ENCODE measurements around the gene RFX7. TPM values are rescaled to one million over a fixed set of nuclear protein-coding genes. Genes with fewer than 3 reads are reported as not detected.

RFX7 gene
- total and polyA plus RNA-seq, 2 of the 4 experiments (the other 2 are of a cell fraction): 4.1 to 10.6 TPM

DNA sequence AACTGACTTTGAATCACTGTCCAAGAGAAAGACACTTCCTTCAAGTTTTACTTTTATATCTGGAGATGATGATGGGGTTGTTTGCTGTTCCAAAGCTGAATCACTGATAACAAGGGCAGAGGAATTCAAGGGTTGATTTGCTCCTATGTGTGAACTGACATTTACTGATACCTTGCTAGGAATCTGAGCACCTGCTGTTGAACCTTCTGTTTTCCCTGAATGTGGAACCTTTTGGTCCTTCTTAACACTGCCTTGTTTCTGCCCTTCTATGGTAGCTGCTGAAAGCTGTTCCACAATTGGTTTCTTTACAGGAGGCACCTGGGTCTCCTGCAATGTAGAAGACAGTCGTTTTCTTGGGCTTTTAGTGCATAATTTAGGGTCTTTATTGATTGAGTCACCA, 148.3 kb downstream of the RFX7 start:
- dilution Hi-C loops (cut with HindIII; ENCODE audit: low sequenced_read_pairs, unreplicated experiment): no loop called here
- no peak overlapping the region for H4K8ac ChIP-seq (ENCODE audit: low read depth in 2 of 2, low read length in 2 of 2)
- CTCF ChIA-PET: no interaction called here

More for the DNA sequence above, 148.3 kb downstream of the RFX7 start:
- intact Hi-C loops (cut with micrococcal nuclease): loop anchor here (5.0 kb wide), 1 partner anchor 147 kb away; the partner anchor contains the start of gene RFX7
- H3K9me1 ChIP-seq (ENCODE audit: insufficient read depth, low read length): peaks cover 11% of the 10 kb centered on the region; the same call in 1 of the 2 replicates
- peaks cover 35% of the 10 kb centered on the region for H3K36me3 ChIP-seq (ENCODE audit: control insufficient read depth, insufficient read depth, low read length)
- H3K23ac ChIP-seq (ENCODE audit: low read depth, low read length): no peak overlapping the region
- H3K27me3 ChIP-seq (ENCODE audit: control insufficient read depth, insufficient read depth, low read length): no peaks in the 10 kb centered on the region
- peaks cover 6 to 8% of the 10 kb centered on the region in 2 experiments; a peak in 2 of 4 replicates for H3K79me1 ChIP-seq (ENCODE audit: low read depth in 1 of 2, low read length in 2 of 2)
- ATAC-seq (ENCODE audit: low read depth) (no peak), DNase-seq (no peak)
- no peak overlapping the region for H2BK5ac ChIP-seq (ENCODE audit: low read depth, low read length, poor library complexity, severe bottlenecking)
- H3K4me1 ChIP-seq (ENCODE audit: control insufficient read depth, insufficient read depth, low read length): no peaks in the 10 kb centered on the region
- BruUV-seq (replicated peaks): TSS peak; percentile 20
- H3K14ac ChIP-seq (replicated peaks; ENCODE audit: low read depth, low read length): no peak overlapping the region
- H3K9ac ChIP-seq (ENCODE audit: low read depth, low read length): no peak overlapping the region
- WGBS, 2 experiments (ENCODE audit: extremely low coverage in 2 of 2, insufficient read length in 1 of 2): no CpG with 5 or more reads among the region's 1 CpG
- no peak overlapping the region for H2BK120ac ChIP-seq (ENCODE audit: low read depth, low read length)
- no peak overlapping the region for H2BK20ac ChIP-seq (ENCODE audit: low read depth, low read length)
- in situ Hi-C loops (cut with MboI; ENCODE audit: low sequenced_read_pairs): no loop called here
- no peak overlapping the region for H3K18ac ChIP-seq (ENCODE audit: low read depth, low read length)
- H4K20me1 ChIP-seq (ENCODE audit: insufficient read depth, low read length): no peaks in the 10 kb centered on the region; the same call in 1 of the 2 replicates
- TF ChIP-seq SMC3 (IDR thresholded peaks at IDR 0.05; ENCODE audit: low read depth, low read length) (no peak), POLR2A (IDR thresholded peaks at IDR 0.05; ENCODE audit: low read depth, low read length) (no peak), MAZ (IDR thresholded peaks at IDR 0.05; ENCODE audit: borderline replicate concordance, low read depth, low read length) (no peak), FOS (IDR thresholded peaks at IDR 0.05; ENCODE audit: low read depth, low read length) (no peak), RCOR1 (IDR thresholded peaks at IDR 0.05; ENCODE audit: insufficient replicate concordance, low read length) (no peak), CHD1 (IDR thresholded peaks at IDR 0.05; ENCODE audit: low read depth, low read length) (no peak), MAFK (IDR thresholded peaks at IDR 0.05; ENCODE audit: low read depth, low read length) (no peak), RAD21 (IDR thresholded peaks at IDR 0.05; ENCODE audit: low read length) (no peak), NFE2L2 (IDR thresholded peaks at IDR 0.05; ENCODE audit: low read depth, low read length) (no peak), MXI1 (IDR thresholded peaks at IDR 0.05; ENCODE audit: borderline replicate concordance, low read depth, low read length) (no peak), RFX5 (IDR thresholded peaks at IDR 0.05; ENCODE audit: low read depth, low read length) (no peak), CEBPB (IDR thresholded peaks at IDR 0.05; ENCODE audit: low read depth, low read length) (no peak), BHLHE40 (IDR thresholded peaks at IDR 0.05; ENCODE audit: low read depth, low read length) (no peak)
- TF ChIP-seq, protein P1, sequence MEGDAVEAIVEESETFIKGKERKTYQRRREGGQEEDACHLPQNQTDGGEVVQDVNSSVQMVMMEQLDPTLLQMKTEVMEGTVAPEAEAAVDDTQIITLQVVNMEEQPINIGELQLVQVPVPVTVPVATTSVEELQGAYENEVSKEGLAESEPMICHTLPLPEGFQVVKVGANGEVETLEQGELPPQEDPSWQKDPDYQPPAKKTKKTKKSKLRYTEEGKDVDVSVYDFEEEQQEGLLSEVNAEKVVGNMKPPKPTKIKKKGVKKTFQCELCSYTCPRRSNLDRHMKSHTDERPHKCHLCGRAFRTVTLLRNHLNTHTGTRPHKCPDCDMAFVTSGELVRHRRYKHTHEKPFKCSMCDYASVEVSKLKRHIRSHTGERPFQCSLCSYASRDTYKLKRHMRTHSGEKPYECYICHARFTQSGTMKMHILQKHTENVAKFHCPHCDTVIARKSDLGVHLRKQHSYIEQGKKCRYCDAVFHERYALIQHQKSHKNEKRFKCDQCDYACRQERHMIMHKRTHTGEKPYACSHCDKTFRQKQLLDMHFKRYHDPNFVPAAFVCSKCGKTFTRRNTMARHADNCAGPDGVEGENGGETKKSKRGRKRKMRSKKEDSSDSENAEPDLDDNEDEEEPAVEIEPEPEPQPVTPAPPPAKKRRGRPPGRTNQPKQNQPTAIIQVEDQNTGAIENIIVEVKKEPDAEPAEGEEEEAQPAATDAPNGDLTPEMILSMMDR (conservative IDR thresholded peaks at IDR 0.05; ENCODE audit: low read depth, low read length): no peak
- TF ChIP-seq, protein P2, sequence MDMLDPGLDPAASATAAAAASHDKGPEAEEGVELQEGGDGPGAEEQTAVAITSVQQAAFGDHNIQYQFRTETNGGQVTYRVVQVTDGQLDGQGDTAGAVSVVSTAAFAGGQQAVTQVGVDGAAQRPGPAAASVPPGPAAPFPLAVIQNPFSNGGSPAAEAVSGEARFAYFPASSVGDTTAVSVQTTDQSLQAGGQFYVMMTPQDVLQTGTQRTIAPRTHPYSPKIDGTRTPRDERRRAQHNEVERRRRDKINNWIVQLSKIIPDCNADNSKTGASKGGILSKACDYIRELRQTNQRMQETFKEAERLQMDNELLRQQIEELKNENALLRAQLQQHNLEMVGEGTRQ (IDR thresholded peaks at IDR 0.05; ENCODE audit: low read depth, low read length): no peak
- TF ChIP-seq, protein P3, sequence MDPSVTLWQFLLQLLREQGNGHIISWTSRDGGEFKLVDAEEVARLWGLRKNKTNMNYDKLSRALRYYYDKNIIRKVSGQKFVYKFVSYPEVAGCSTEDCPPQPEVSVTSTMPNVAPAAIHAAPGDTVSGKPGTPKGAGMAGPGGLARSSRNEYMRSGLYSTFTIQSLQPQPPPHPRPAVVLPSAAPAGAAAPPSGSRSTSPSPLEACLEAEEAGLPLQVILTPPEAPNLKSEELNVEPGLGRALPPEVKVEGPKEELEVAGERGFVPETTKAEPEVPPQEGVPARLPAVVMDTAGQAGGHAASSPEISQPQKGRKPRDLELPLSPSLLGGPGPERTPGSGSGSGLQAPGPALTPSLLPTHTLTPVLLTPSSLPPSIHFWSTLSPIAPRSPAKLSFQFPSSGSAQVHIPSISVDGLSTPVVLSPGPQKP (IDR thresholded peaks at IDR 0.05; ENCODE audit: borderline replicate concordance, low read depth, low read length): no peak
- H4K5ac ChIP-seq (ENCODE audit: low read depth, low read length): no peak overlapping the region
- H3K9me3 ChIP-seq (ENCODE audit: control insufficient read depth, insufficient read depth, low read length): no peaks in the 10 kb centered on the region
- H4K91ac ChIP-seq (ENCODE audit: insufficient read depth, low read depth, low read length): no peak overlapping the region
- POLR2A ChIA-PET (ENCODE audit: unreplicated experiment): no interaction called here
- H2AK9ac ChIP-seq (replicated peaks; ENCODE audit: low read depth, low read length, poor library complexity): no peak overlapping the region
- no peak overlapping the region for H3K4me3 ChIP-seq (ENCODE audit: insufficient read depth, low read depth, low read length)
- H3K4me2 ChIP-seq (ENCODE audit: low read depth, low read length): no peak overlapping the region
- H3K56ac ChIP-seq (ENCODE audit: extremely low read depth, insufficient read depth, low read length): no peak overlapping the region
- H3K4ac ChIP-seq (ENCODE audit: low read depth, low read length): no peak overlapping the region
- H2AK5ac ChIP-seq (ENCODE audit: low read depth, low read length): no peak overlapping the region
- no peak overlapping the region for H3K27ac ChIP-seq (ENCODE audit: insufficient read depth, low read length)
- H2AFZ ChIP-seq (replicated peaks; ENCODE audit: low read length, poor library complexity): no peak overlapping the region
- no peak overlapping the region for H2BK15ac ChIP-seq (ENCODE audit: low read depth, low read length)
